H1 (cell line): Measurements from ENCODE around the gene SERPINB8. TPM values are rescaled to one million over a fixed set of nuclear protein-coding genes. Genes with fewer than 3 reads are reported as not detected.

Experiments
- CTCF ChIA-PET: fragments of 300-600 bp; sonication (Branson Sonifier 250); formaldehyde crosslinking; loops from one replicate; lab custom pipeline; 2021; ENCODE audit not compliant: partially characterized antibody; lab: Charles Lee
- POLR2A ChIA-PET: fragments of 300-600 bp; sonication (Branson Sonifier 250); formaldehyde crosslinking; loops from one replicate; lab custom pipeline; 2021; ENCODE audit warnings: inconsistent platforms; ENCODE audit not compliant: partially characterized antibody; lab: Charles Lee
- DNase-seq, 2 experiments: peaks; one replicate each; pipeline versions ENCODE4 v3.0.0 to v3.0.0-alpha.2; 2010 to 2022; ENCODE audit warnings: low spot score in 2 of 2, low read depth in 1 of 2, mixed read lengths in 1 of 2
- FAIRE-seq: peaks from 2 replicates; lab custom pipeline; 2011; peaks lifted over from hg19 to GRCh38; lab: Jason Lieb, UNC
- H2AFZ ChIP-seq: 2 replicates; pipeline ENCODE4 v1.8.1; 2012; ENCODE audit warnings: low read length, inconsistent platforms
- H2AK5ac ChIP-seq: 2 replicates; pipeline ENCODE4 v1.6.1; 2013; ENCODE audit warnings: low read depth, low read length
- H2BK120ac ChIP-seq: replicated peaks from 2 replicates; pipeline ENCODE3; 2013; ENCODE audit warnings: low read depth, low read length, inconsistent platforms
- H2BK12ac ChIP-seq: 2 replicates; pipeline ENCODE4 v1.6.1; 2013; ENCODE audit warnings: low read depth, low read length
- H2BK15ac ChIP-seq: 2 replicates; pipeline ENCODE4 v1.6.1; 2013; ENCODE audit warnings: low read length
- H2BK20ac ChIP-seq: 2 replicates; pipeline ENCODE4 v1.6.1; 2013; ENCODE audit warnings: low read length
- H2BK5ac ChIP-seq: 2 replicates; pipeline ENCODE4 v1.6.1; 2013; ENCODE audit warnings: low read depth, low read length
- H3K14ac ChIP-seq: 2 replicates; pipeline ENCODE4 v1.6.1; 2013; ENCODE audit warnings: inconsistent platforms; ENCODE audit not compliant: insufficient read length
- H3K18ac ChIP-seq: 2 replicates; pipeline ENCODE4 v1.6.1; 2013; ENCODE audit warnings: low read length; ENCODE audit errors: extremely low read depth
- H3K23ac ChIP-seq: 2 replicates; pipeline ENCODE4 v1.6.1; 2013; ENCODE audit warnings: inconsistent platforms; ENCODE audit not compliant: insufficient read length
- H3K23me2 ChIP-seq: 2 replicates; pipeline ENCODE4 v1.6.1; 2013; ENCODE audit warnings: low read depth, low read length
- H3K27ac ChIP-seq: 2 replicates; pipeline ENCODE4 v1.6.1; 2011; ENCODE audit warnings: low read depth, low read length, inconsistent platforms
- H3K27me3 ChIP-seq, 4 experiments: replicated peaks in 1 of 4; 1 replicate in 1 of 4; 2 replicates in 3 of 4; pipeline versions ENCODE4 v1.6.1 to v1.8.1; 2011 to 2013; ENCODE audit warnings: low read length in 3 of 4, mild to moderate bottlenecking in 3 of 4, inconsistent platforms in 2 of 4, mixed read lengths in 2 of 4, moderate library complexity in 1 of 4; ENCODE audit not compliant: control insufficient read depth in 3 of 4, insufficient read depth in 3 of 4; ENCODE audit errors: extremely low read depth in 1 of 4
- H3K36me3 ChIP-seq, 4 experiments: 2 replicates each; pipeline versions ENCODE4 v1.6.1 to v1.8.1; 2011 to 2013; ENCODE audit warnings: mild to moderate bottlenecking in 4 of 4, low read length in 3 of 4, moderate library complexity in 2 of 4, control low read depth in 1 of 4, inconsistent platforms in 1 of 4; ENCODE audit not compliant: insufficient read depth in 4 of 4, control insufficient read depth in 2 of 4
- H3K4ac ChIP-seq: replicated peaks from 2 replicates; pipeline ENCODE3; 2013; ENCODE audit warnings: low read length, low read depth, mixed read lengths, inconsistent platforms; ENCODE audit not compliant: insufficient read length
- H3K4me1 ChIP-seq, 4 experiments: replicated peaks in 1 of 4; 1 replicate in 1 of 4; 2 replicates in 3 of 4; pipeline versions ENCODE4 v1.6.1 to v1.8.1; 2011 to 2013; ENCODE audit warnings: low read length in 3 of 4, inconsistent platforms in 2 of 4, mixed read lengths in 1 of 4; ENCODE audit not compliant: insufficient read depth in 4 of 4, control insufficient read depth in 3 of 4
- H3K4me2 ChIP-seq, 2 experiments: 2 replicates each; pipeline versions ENCODE4 v1.6.1 to v1.8.1; 2011 to 2013; ENCODE audit warnings: low read depth in 2 of 2, low read length in 2 of 2, control low read depth in 1 of 2, inconsistent platforms in 1 of 2, mild to moderate bottlenecking in 1 of 2; ENCODE audit not compliant: insufficient read depth in 1 of 2
- H3K4me3 ChIP-seq, 4 experiments: fragments of 200-600, 300-600 bp in 1 of 4; sonication (generic), shearing (Covaris generic), sonication (Bioruptor Twin) in 1 of 4; 2 replicates each; pipeline versions ENCODE4 v1.5.1 to v1.8.1; 2011 to 2016; ENCODE audit warnings: low read length in 4 of 4, low read depth in 3 of 4, control low read depth in 2 of 4, inconsistent platforms in 2 of 4, mild to moderate bottlenecking in 2 of 4, mixed read lengths in 1 of 4, moderate library complexity in 1 of 4; ENCODE audit not compliant: insufficient read depth in 2 of 4; ENCODE audit errors: extremely low read depth in 1 of 4
- H3K56ac ChIP-seq: replicated peaks from 2 replicates; pipeline ENCODE3; 2013; ENCODE audit warnings: low read depth, mild to moderate bottlenecking, mixed read lengths, low read length, inconsistent platforms; ENCODE audit not compliant: insufficient read length
- H3K79me1 ChIP-seq: 2 replicates; pipeline ENCODE4 v1.6.1; 2013; ENCODE audit warnings: low read depth, low read length, control low read depth
- H3K79me2 ChIP-seq, 2 experiments: 2 replicates each; pipeline versions ENCODE4 v1.6.1 to v1.8.1; 2012 to 2013; ENCODE audit warnings: low read length in 2 of 2, mild to moderate bottlenecking in 2 of 2, inconsistent platforms in 1 of 2; ENCODE audit not compliant: insufficient read depth in 2 of 2, control insufficient read depth in 1 of 2
- H3K9ac ChIP-seq, 4 experiments: replicated peaks in 1 of 4; 1 replicate in 1 of 4; 2 replicates in 3 of 4; pipeline versions ENCODE4 v1.6.1 to v1.8.1; 2011 to 2013; ENCODE audit warnings: low read depth in 3 of 4, low read length in 3 of 4, control low read depth in 2 of 4, mild to moderate bottlenecking in 2 of 4, moderate library complexity in 2 of 4, inconsistent platforms in 1 of 4; ENCODE audit errors: extremely low read depth in 1 of 4
- H3K9me3 ChIP-seq, 2 experiments: 2 replicates each; pipeline versions ENCODE4 v1.6.1 to v1.8.1; 2012 to 2013; ENCODE audit warnings: mild to moderate bottlenecking in 2 of 2, moderate library complexity in 2 of 2, control low read depth in 1 of 2, inconsistent platforms in 1 of 2, low read depth in 1 of 2, low read length in 1 of 2, mixed read lengths in 1 of 2; ENCODE audit not compliant: insufficient read depth in 2 of 2
- H4K20me1 ChIP-seq, 2 experiments: replicated peaks in 1 of 2; 2 replicates each; pipeline versions ENCODE3 to v1.8.1; 2011 to 2013; ENCODE audit warnings: inconsistent platforms in 2 of 2, low read length in 2 of 2, mild to moderate bottlenecking in 1 of 2; ENCODE audit not compliant: insufficient read depth in 2 of 2, control insufficient read depth in 1 of 2
- H4K5ac ChIP-seq: 2 replicates; pipeline ENCODE4 v1.6.1; 2013; ENCODE audit warnings: low read length, low read depth, mixed read lengths, inconsistent platforms; ENCODE audit not compliant: insufficient read length
- H4K8ac ChIP-seq: 2 replicates; pipeline ENCODE4 v1.8.0; 2013; ENCODE audit warnings: mild to moderate bottlenecking, moderate library complexity, low read length, inconsistent platforms; ENCODE audit not compliant: insufficient read depth; ENCODE audit errors: extremely low read depth
- H4K91ac ChIP-seq: replicated peaks from 2 replicates; pipeline ENCODE3; 2013; ENCODE audit warnings: low read length, mixed read lengths, inconsistent platforms; ENCODE audit not compliant: insufficient read length
- ATF2 ChIP-seq: IDR thresholded peaks from 2 replicates; pipeline ENCODE4 v1.6.1; 2012; ENCODE audit warnings: low read length, inconsistent platforms
- CTBP2 ChIP-seq: IDR thresholded peaks from 2 replicates; pipeline ENCODE4 v1.7.0; 2011; ENCODE audit warnings: borderline replicate concordance, mild to moderate bottlenecking, moderate library complexity, mixed read lengths, low read length; ENCODE audit not compliant: insufficient read depth, insufficient read length
- WGBS, 2 experiments: shearing (Covaris generic) in 1 of 2; methylation state at CpG; one replicate each; pipeline versions ENCODE4 v1.1.6 to v1.1.7; 2013 to 2015; ENCODE audit warnings: low lambda C conversion rate in 2 of 2, mixed read lengths in 2 of 2, inconsistent platforms in 1 of 2, low coverage in 1 of 2, missing lambda C conversion rate in 1 of 2; ENCODE audit not compliant: insufficient replicate concordance in 2 of 2, insufficient coverage in 1 of 2, insufficient read length in 1 of 2; ENCODE audit errors: extremely low coverage in 1 of 2, missing lambda C conversion rate in 1 of 2; 5-methylcytosine and 5-hydroxymethylcytosine counted together
- polyA plus RNA-seq, 7 experiments: library from polyadenylated mRNA; depleted of rRNA in 3 of 7; stranded (reverse) in 5 of 7; unstranded in 2 of 7; fragments of >200 nt in 5 of 7; fragments of 200-250 nt in 2 of 7; gene quantifications; 1 replicate in 5 of 7; 2 replicates in 1 of 7; 4 replicates in 1 of 7; pipeline versions ENCODE4 v1.2.1 to v1.2.3, GENCODE V29; 2011 to 2013; ENCODE audit warnings: missing spikeins in 2 of 7, mixed read lengths in 2 of 7
- total RNA-seq: library from RNA; stranded (reverse); fragmentation: NEBNext Ultra II Directional; extraction: Animal tissue kit (Norgen Biotek cat#: 25700); gene quantifications from 2 replicates; pipeline ENCODE4 v1.2.1, GENCODE V29; 2021

Gene SERPINB8
- total and polyA plus RNA-seq, 2 of the 8 experiments (the other 6 are each of a cell fraction or from before 2014, with no cell fraction given): 0.42 to 1.2 TPM

- Histone ChIP-seq H3K4ac (no peak overlapping the region), H2BK12ac (no peak overlapping the region), H3K23me2 (no peaks in the 10 kb centered on the region), H2BK120ac (no peak overlapping the region), H3K27ac (no peak overlapping the region), H2BK15ac (no peak overlapping the region), H3K9ac (no peak overlapping the region), H2BK5ac (no peak overlapping the region), H3K18ac (0 out of 2 replicates have a peak overlapping the region, but pooled peaks have one; percentile 19), H2AK5ac (no peak overlapping the region), H3K9me3 (no peaks in the 10 kb centered on the region; a peak in 1 of 4 replicates), H2AFZ (no peak overlapping the region), H3K79me1 (no peaks in the 10 kb centered on the region), H3K14ac (no peak overlapping the region), H4K5ac (no peak overlapping the region), H3K79me2 (no peaks in the 10 kb centered on the region), H2BK20ac (no peak overlapping the region), H3K27me3 (no peaks in the 10 kb centered on the region), H3K36me3 (no peaks in the 10 kb centered on the region), H3K23ac (no peak overlapping the region), H3K4me2 (no peak overlapping the region), H3K56ac (no peak overlapping the region), H4K20me1 (no peaks in the 10 kb centered on the region), H4K8ac (no peak overlapping the region), H4K91ac (no peak overlapping the region), H3K4me1 (peaks cover 0 to 3% (median 0%) of the 10 kb centered on the region in 4 experiments; a peak in 1 of 7 replicates), H3K4me3 (no peak overlapping the region)
- DNase-seq (no peak), FAIRE-seq (no peak)
- TF ChIP-seq CTBP2 (no peak), ATF2 (no peak)
- CTCF ChIA-PET: interaction anchor here (0.6 to 1.5 kb wide), 2 partner anchors 11 to 474 kb away, joined by 4 to 9 read pairs; no protein-coding TSS in a partner anchor
- 88 to 100% methylated on average over 1 to 18 of the region's 20 CpGs for WGBS, 2 experiments
- POLR2A ChIA-PET: no interaction called here
Measured at GRCh38 chr18:64026350-64026749, 56.5 kb downstream of the SERPINB8 start.
